HepG2 (cell line): Measurements from ENCODE around the gene MARK2. TPM values are rescaled to one million over a fixed set of nuclear protein-coding genes. Genes with fewer than 3 reads are reported as not detected.

Experiments
- CREM ChIP-seq, 2 experiments: sonication (generic) in 1 of 2; formaldehyde crosslinking in 1 of 2; IDR thresholded peaks; 2 replicates each; pipeline versions ENCODE4 v1.4.0 to v1.6.1; 2016 to 2020; ENCODE audit warnings: antibody characterized with exemption in 1 of 2, mild to moderate bottlenecking in 1 of 2, missing genetic modification reagents in 1 of 2
- FOSL1 ChIP-seq: sonication (generic); formaldehyde crosslinking; IDR thresholded peaks from 2 replicates; pipeline ENCODE4 v1.9.0; 2021; ENCODE audit warnings: missing genetic modification reagents, borderline replicate concordance
- FOXJ3 ChIP-seq: sonication (generic); formaldehyde crosslinking; IDR thresholded peaks from 2 replicates; pipeline ENCODE4 v1.4.0; 2020; ENCODE audit warnings: missing genetic modification reagents, mild to moderate bottlenecking, borderline replicate concordance
- GTF2F1 ChIP-seq: fragments of 150-350 bp; IDR thresholded peaks from 2 replicates; pipeline ENCODE4 v1.6.1; 2014; ENCODE audit warnings: low read length
- HDAC6 ChIP-seq: fragments of 200-600 bp; sonication (generic); IDR thresholded peaks from 2 replicates; pipeline ENCODE4 v1.7.0; 2017; ENCODE audit warnings: mild to moderate bottlenecking, antibody characterized with exemption, low read length, low read depth
- HNF4G ChIP-seq, 2 experiments: sonication (generic) in 1 of 2; formaldehyde crosslinking in 1 of 2; IDR thresholded peaks; 2 replicates each; pipeline versions ENCODE4 v1.4.0 to v1.6.1; 2011 to 2020; ENCODE audit warnings: borderline replicate concordance in 2 of 2, low read depth in 2 of 2, mild to moderate bottlenecking in 2 of 2, low read length in 1 of 2, missing genetic modification reagents in 1 of 2, moderate library complexity in 1 of 2
- KMT2A ChIP-seq: sonication (generic); formaldehyde crosslinking; IDR thresholded peaks from 2 replicates; pipeline ENCODE4 v1.4.0; 2020; ENCODE audit warnings: missing genetic modification reagents
- MEF2D ChIP-seq: sonication (generic); formaldehyde crosslinking; IDR thresholded peaks from 2 replicates; pipeline ENCODE4 v1.5.1; 2020; ENCODE audit warnings: mild to moderate bottlenecking, missing genetic modification reagents
- MXI1 ChIP-seq: IDR thresholded peaks from 3 replicates; pipeline ENCODE4 v1.6.1; 2012; ENCODE audit warnings: low read depth, low read length, inconsistent platforms, borderline replicate concordance
- NFKB2 ChIP-seq: sonication (generic); formaldehyde crosslinking; IDR thresholded peaks from 2 replicates; pipeline ENCODE4 v1.4.0; 2020; ENCODE audit warnings: missing genetic modification reagents, borderline replicate concordance
- PRMT3 ChIP-seq: sonication (generic); formaldehyde crosslinking; IDR thresholded peaks from 2 replicates; pipeline ENCODE4 v1.8.1; 2022; ENCODE audit warnings: low read depth, mild to moderate bottlenecking, moderate library complexity, missing genetic modification reagents, borderline replicate concordance
- RNF2 ChIP-seq: fragments of 450-650 bp; conservative IDR thresholded peaks from 2 replicates; pipeline ENCODE4 v1.6.1; 2016; ENCODE audit warnings: low read depth
- TCF7 ChIP-seq: sonication (generic); IDR thresholded peaks from 2 replicates; pipeline ENCODE4 v1.6.1; 2016; ENCODE audit warnings: antibody characterized with exemption, low read depth
- TMF1 ChIP-seq: sonication (generic); formaldehyde crosslinking; IDR thresholded peaks from 2 replicates; pipeline ENCODE4 v1.8.1; 2022; ENCODE audit warnings: low read depth, missing genetic modification reagents
- YEATS4 ChIP-seq: sonication (generic); formaldehyde crosslinking; IDR thresholded peaks from 2 replicates; pipeline ENCODE4 v1.4.0; 2020; ENCODE audit warnings: missing genetic modification reagents, borderline replicate concordance
- ZNF343 ChIP-seq: sonication (generic); formaldehyde crosslinking; IDR thresholded peaks from 2 replicates; pipeline ENCODE4 v1.4.0; 2020; ENCODE audit warnings: mild to moderate bottlenecking, missing genetic modification reagents
- ZNF747 ChIP-seq: sonication (generic); formaldehyde crosslinking; IDR thresholded peaks from 2 replicates; pipeline ENCODE4 v1.8.1; 2023; ENCODE audit warnings: missing genetic modification reagents, mild to moderate bottlenecking, borderline replicate concordance
- ZSCAN9 ChIP-seq: IDR thresholded peaks from 2 replicates; pipeline ENCODE4 v1.6.1; 2016; ENCODE audit warnings: borderline replicate concordance
- polyA plus RNA-seq, 8 experiments: library from polyadenylated mRNA; depleted of rRNA in 3 of 8; stranded (reverse) in 7 of 8; unstranded in 1 of 8; fragments of >200 nt; fragmentation: Illumina TruSeq in 4 of 8; extraction: Trizol in 4 of 8; gene quantifications; 2 replicates each; pipeline versions ENCODE4 v1.2.1 to v1.2.3, GENCODE V29; 2011 to 2016; ENCODE audit warnings: low read depth in 4 of 8, missing spikeins in 1 of 8, mixed read lengths in 1 of 8; ENCODE audit not compliant: insufficient read depth in 1 of 8
- total RNA-seq, 5 experiments: library from RNA; depleted of rRNA; stranded (reverse); fragments of >200 nt; fragmentation: Illumina TruSeq; extraction: Trizol; gene quantifications; 2 replicates each; pipeline ENCODE4 v1.2.3, GENCODE V29; 2016; ENCODE audit warnings: low read depth in 1 of 5
- TF ChIP-seq, protein P1 (sequence below): sonication (generic); formaldehyde crosslinking; IDR thresholded peaks from 2 replicates; pipeline ENCODE4 v1.9.0; 2021; ENCODE audit warnings: missing genetic modification reagents, mild to moderate bottlenecking, borderline replicate concordance
- TF ChIP-seq, protein P2 (sequence below): sonication (generic); formaldehyde crosslinking; IDR thresholded peaks from 2 replicates; pipeline ENCODE4 v1.4.0; 2020; ENCODE audit warnings: mild to moderate bottlenecking, missing genetic modification reagents
- TF ChIP-seq, protein P3 (sequence below): sonication (generic); formaldehyde crosslinking; IDR thresholded peaks from 2 replicates; pipeline ENCODE4 v1.5.1; 2020; ENCODE audit warnings: missing genetic modification reagents, mild to moderate bottlenecking, borderline replicate concordance
- TF ChIP-seq, protein P4 (sequence below): sonication (generic); formaldehyde crosslinking; IDR thresholded peaks from 2 replicates; pipeline ENCODE4 v1.5.0; 2020; ENCODE audit warnings: mild to moderate bottlenecking, missing genetic modification reagents, moderate library complexity

The MARK2 gene
- total and polyA plus RNA-seq, 2 of the 13 experiments (the other 11 are each of a cell fraction or from before 2014, with no cell fraction given): 13.5 to 13.9 TPM

DNA sequence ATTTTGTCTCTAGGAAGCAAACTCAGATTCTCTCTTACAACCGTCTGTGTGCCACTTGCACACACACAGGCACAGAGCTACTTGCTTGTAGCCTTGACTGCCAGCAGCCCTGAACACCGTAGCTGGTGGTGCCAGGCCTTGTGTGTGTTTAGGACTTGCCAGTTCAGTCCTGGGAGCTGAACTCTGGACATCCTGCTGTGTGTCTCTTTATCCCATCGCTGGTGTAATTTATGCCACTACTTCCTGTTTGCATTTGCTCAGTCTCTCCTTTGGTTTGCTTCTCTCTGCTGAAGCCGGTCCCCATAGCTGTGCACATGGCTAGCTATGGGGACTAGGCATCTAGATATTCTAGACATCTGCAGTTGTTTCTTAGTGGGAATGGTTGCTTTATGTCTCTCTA, 24.0 kb downstream of the MARK2 start (continued):
- TF ChIP-seq GTF2F1: no peak
- TF ChIP-seq ZNF747 (CRISPR knock-in tag): no peak
- TF ChIP-seq YEATS4 (CRISPR knock-in tag): no peak
- TF ChIP-seq ZNF343 (CRISPR knock-in tag): no peak
- no peak for TF ChIP-seq FOSL1 (CRISPR knock-in tag)
- TF ChIP-seq MXI1: peak; percentile 53; the same call in 1 of the 3 replicates
- no peak for TF ChIP-seq TCF7
- 0 out of 2 replicates have a peak, but pooled peaks have one; percentile 60 for TF ChIP-seq ZSCAN9 (CRISPR knock-in tag)
- 0 out of 2 replicates have a peak, but pooled peaks have one; percentile 35 for TF ChIP-seq KMT2A (CRISPR knock-in tag)
- no peak for TF ChIP-seq RNF2
- TF ChIP-seq, protein P1, sequence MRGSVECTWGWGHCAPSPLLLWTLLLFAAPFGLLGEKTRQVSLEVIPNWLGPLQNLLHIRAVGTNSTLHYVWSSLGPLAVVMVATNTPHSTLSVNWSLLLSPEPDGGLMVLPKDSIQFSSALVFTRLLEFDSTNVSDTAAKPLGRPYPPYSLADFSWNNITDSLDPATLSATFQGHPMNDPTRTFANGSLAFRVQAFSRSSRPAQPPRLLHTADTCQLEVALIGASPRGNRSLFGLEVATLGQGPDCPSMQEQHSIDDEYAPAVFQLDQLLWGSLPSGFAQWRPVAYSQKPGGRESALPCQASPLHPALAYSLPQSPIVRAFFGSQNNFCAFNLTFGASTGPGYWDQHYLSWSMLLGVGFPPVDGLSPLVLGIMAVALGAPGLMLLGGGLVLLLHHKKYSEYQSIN: no peak
- TF ChIP-seq PRMT3 (CRISPR knock-in tag): no peak
- no peak for TF ChIP-seq TMF1 (CRISPR knock-in tag)
- TF ChIP-seq CREM (IDR thresholded peaks at IDR 0.05): no peak
- TF ChIP-seq CREM (CRISPR knock-in tag; IDR thresholded peaks at IDR 0.05): no peak
- no peak for TF ChIP-seq NFKB2 (CRISPR knock-in tag)
- no peak for TF ChIP-seq HNF4G (IDR thresholded peaks at IDR 0.05; ENCODE audit: borderline replicate concordance, low read depth, low read length)
- no peak for TF ChIP-seq HNF4G (CRISPR knock-in tag; IDR thresholded peaks at IDR 0.05; ENCODE audit: borderline replicate concordance, low read depth)
- TF ChIP-seq FOXJ3 (CRISPR knock-in tag): no peak
- TF ChIP-seq MEF2D (CRISPR knock-in tag): 0 out of 2 replicates have a peak, but pooled peaks have one; percentile 20
- TF ChIP-seq, protein P2, sequence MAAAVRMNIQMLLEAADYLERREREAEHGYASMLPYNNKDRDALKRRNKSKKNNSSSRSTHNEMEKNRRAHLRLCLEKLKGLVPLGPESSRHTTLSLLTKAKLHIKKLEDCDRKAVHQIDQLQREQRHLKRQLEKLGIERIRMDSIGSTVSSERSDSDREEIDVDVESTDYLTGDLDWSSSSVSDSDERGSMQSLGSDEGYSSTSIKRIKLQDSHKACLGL (CRISPR knock-in tag): no peak
- TF ChIP-seq, protein P3, sequence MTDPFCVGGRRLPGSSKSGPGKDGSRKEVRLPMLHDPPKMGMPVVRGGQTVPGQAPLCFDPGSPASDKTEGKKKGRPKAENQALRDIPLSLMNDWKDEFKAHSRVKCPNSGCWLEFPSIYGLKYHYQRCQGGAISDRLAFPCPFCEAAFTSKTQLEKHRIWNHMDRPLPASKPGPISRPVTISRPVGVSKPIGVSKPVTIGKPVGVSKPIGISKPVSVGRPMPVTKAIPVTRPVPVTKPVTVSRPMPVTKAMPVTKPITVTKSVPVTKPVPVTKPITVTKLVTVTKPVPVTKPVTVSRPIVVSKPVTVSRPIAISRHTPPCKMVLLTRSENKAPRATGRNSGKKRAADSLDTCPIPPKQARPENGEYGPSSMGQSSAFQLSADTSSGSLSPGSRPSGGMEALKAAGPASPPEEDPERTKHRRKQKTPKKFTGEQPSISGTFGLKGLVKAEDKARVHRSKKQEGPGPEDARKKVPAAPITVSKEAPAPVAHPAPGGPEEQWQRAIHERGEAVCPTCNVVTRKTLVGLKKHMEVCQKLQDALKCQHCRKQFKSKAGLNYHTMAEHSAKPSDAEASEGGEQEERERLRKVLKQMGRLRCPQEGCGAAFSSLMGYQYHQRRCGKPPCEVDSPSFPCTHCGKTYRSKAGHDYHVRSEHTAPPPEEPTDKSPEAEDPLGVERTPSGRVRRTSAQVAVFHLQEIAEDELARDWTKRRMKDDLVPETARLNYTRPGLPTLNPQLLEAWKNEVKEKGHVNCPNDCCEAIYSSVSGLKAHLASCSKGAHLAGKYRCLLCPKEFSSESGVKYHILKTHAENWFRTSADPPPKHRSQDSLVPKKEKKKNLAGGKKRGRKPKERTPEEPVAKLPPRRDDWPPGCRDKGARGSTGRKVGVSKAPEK (CRISPR knock-in tag): no peak
- TF ChIP-seq, protein P4, sequence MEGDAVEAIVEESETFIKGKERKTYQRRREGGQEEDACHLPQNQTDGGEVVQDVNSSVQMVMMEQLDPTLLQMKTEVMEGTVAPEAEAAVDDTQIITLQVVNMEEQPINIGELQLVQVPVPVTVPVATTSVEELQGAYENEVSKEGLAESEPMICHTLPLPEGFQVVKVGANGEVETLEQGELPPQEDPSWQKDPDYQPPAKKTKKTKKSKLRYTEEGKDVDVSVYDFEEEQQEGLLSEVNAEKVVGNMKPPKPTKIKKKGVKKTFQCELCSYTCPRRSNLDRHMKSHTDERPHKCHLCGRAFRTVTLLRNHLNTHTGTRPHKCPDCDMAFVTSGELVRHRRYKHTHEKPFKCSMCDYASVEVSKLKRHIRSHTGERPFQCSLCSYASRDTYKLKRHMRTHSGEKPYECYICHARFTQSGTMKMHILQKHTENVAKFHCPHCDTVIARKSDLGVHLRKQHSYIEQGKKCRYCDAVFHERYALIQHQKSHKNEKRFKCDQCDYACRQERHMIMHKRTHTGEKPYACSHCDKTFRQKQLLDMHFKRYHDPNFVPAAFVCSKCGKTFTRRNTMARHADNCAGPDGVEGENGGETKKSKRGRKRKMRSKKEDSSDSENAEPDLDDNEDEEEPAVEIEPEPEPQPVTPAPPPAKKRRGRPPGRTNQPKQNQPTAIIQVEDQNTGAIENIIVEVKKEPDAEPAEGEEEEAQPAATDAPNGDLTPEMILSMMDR (CRISPR knock-in tag): no peak
- TF ChIP-seq HDAC6: no peak
